Natural killer cell (primary cell): ENCODE measurements around the gene TXNDC11. TPM values are rescaled to one million over a fixed set of nuclear protein-coding genes. Genes with fewer than 3 reads are reported as not detected.

Experiments used
- ATAC-seq, 3 donors: fragments of 150-1000 bp in 2 of 3; fragments of 200-7000 bp in 1 of 3; cut with Tn5 transposase; 1 replicate in 1 of 3; 2 replicates in 2 of 3; pipeline ENCODE4 v1.10.0; 2021; ENCODE audit warnings: mild to moderate bottlenecking in 2 of 3, moderate library complexity in 2 of 3
- DNase-seq, 2 donors: peaks; one replicate each; pipeline versions ENCODE4 v3.0.0 to v3.0.0-alpha.2; 2013 to 2021; ENCODE audit warnings: mixed read lengths in 1 of 2
- H3K27ac ChIP-seq: one replicate; pipeline ENCODE4 v1.5.1; 2013; ENCODE audit warnings: mild to moderate bottlenecking, low read length
- H3K27me3 ChIP-seq: one replicate; pipeline ENCODE4 v1.6.1; 2013; ENCODE audit warnings: low read length; ENCODE audit not compliant: control insufficient read depth, insufficient read depth
- H3K36me3 ChIP-seq: one replicate; pipeline ENCODE4 v1.6.1; 2013; ENCODE audit warnings: low read length; ENCODE audit not compliant: control insufficient read depth, insufficient read depth
- H3K4me1 ChIP-seq: one replicate; pipeline ENCODE4 v1.6.1; 2013; ENCODE audit warnings: low read length; ENCODE audit not compliant: control insufficient read depth, insufficient read depth
- H3K4me3 ChIP-seq: one replicate; pipeline ENCODE4 v1.5.1; 2013; ENCODE audit warnings: low read length
- H3K9me3 ChIP-seq: one replicate; pipeline ENCODE4 v1.6.1; 2013; ENCODE audit warnings: low read length; ENCODE audit not compliant: control insufficient read depth, insufficient read depth
- H3K27ac Mint-ChIP-seq, 2 donors: one replicate each; pipeline ENCODE4 v1.8.0; 2022; ENCODE audit warnings: mild to moderate bottlenecking in 2 of 2, mixed read lengths in 2 of 2, moderate library complexity in 1 of 2
- H3K27me3 Mint-ChIP-seq, 2 donors: one replicate each; pipeline ENCODE4 v1.8.0; 2022; ENCODE audit warnings: low read depth in 2 of 2, mixed read lengths in 2 of 2
- H3K36me3 Mint-ChIP-seq: one replicate; pipeline ENCODE4 v1.8.0; 2022; ENCODE audit warnings: mixed read lengths
- H3K4me1 Mint-ChIP-seq, 2 donors: one replicate each; pipeline ENCODE4 v1.8.0; 2022; ENCODE audit warnings: mixed read lengths in 2 of 2
- H3K4me3 Mint-ChIP-seq: one replicate; pipeline ENCODE4 v1.8.0; 2022; ENCODE audit warnings: mild to moderate bottlenecking, moderate library complexity, mixed read lengths
- H3K9me3 Mint-ChIP-seq, 2 donors: one replicate each; pipeline ENCODE4 v1.8.0; 2022; ENCODE audit warnings: mixed read lengths in 2 of 2
- WGBS: methylation state at CpG from one replicate; pipeline ENCODE4 v1.1.7; 2013; ENCODE audit warnings: missing lambda C conversion rate; ENCODE audit not compliant: insufficient coverage; 5-methylcytosine and 5-hydroxymethylcytosine counted together
- intact Hi-C: fragments of 100-400 bp; cut with micrococcal nuclease; formaldehyde crosslinking; loops from one replicate; pipeline ENCODE4 v1.14.2; 2022
- total RNA-seq, 4 donors: library from RNA; stranded (reverse); fragments of 120-200 nt in 1 of 4; gene quantifications; one replicate each; pipeline versions ENCODE4 v1.2.3 to v1.2.4, GENCODE V29; 2013 to 2022
- TF ChIP-seq, protein P1 (sequence below): fragments of 200-600 bp; IDR thresholded peaks from one replicate; pipeline ENCODE4 v1.8.0; 2022; ENCODE audit warnings: antibody characterized with exemption

TXNDC11 gene
- total RNA-seq, 3 donors from 2014 or later (not counting 1 experiment from before 2014, with no cell fraction given): 63.4 to 99.2 (median 68.9) TPM

DNA sequence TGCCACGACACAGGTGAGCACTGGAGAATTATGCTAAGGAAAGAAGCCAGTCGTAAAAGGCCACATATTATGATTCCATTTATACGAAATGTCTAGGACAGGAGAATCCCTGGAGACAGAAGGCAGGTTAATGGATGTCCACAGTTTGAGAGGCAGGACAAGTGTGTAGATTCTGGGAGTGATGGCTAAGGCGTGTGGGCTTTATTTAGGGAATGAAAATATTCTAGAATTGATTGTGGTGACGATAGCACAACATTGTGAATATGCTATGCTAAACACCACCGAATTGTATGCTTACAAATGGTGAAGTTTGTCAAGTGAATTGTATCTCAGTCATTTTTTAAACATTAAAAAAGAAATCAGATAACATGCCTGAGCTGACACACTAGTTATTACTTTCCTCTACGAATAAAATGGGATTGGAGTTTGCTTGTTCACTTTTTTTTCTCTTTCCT lies 5.3 kb upstream of the TXNDC11 start:
- 89% methylated on average over 6 of the region's 7 CpGs for WGBS
- Histone ChIP-seq H3K27me3 (no peaks in the 10 kb centered on the region), H3K27ac (no peak overlapping the region), H3K4me1 (peaks cover 11% of the 10 kb centered on the region), H3K9me3 (no peaks in the 10 kb centered on the region), H3K4me3 (no peak overlapping the region), H3K36me3 (peaks cover 31% of the 10 kb centered on the region)
- no peak overlapping the region for H3K4me3 Mint-ChIP-seq
- TF ChIP-seq, protein P1, sequence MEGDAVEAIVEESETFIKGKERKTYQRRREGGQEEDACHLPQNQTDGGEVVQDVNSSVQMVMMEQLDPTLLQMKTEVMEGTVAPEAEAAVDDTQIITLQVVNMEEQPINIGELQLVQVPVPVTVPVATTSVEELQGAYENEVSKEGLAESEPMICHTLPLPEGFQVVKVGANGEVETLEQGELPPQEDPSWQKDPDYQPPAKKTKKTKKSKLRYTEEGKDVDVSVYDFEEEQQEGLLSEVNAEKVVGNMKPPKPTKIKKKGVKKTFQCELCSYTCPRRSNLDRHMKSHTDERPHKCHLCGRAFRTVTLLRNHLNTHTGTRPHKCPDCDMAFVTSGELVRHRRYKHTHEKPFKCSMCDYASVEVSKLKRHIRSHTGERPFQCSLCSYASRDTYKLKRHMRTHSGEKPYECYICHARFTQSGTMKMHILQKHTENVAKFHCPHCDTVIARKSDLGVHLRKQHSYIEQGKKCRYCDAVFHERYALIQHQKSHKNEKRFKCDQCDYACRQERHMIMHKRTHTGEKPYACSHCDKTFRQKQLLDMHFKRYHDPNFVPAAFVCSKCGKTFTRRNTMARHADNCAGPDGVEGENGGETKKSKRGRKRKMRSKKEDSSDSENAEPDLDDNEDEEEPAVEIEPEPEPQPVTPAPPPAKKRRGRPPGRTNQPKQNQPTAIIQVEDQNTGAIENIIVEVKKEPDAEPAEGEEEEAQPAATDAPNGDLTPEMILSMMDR: no peak
- H3K9me3 Mint-ChIP-seq: no peaks in the 10 kb centered on the region
- ATAC-seq (no peak), DNase-seq (no peak)
- peaks cover 13 to 14% of the 10 kb centered on the region in 2 donors for H3K4me1 Mint-ChIP-seq
- no peaks in the 10 kb centered on the region for H3K27me3 Mint-ChIP-seq
- peaks cover 12% of the 10 kb centered on the region for H3K36me3 Mint-ChIP-seq
- H3K27ac Mint-ChIP-seq: peak overlapping the region; percentile 47 to 62
- intact Hi-C loops: no loop called here

DNA sequence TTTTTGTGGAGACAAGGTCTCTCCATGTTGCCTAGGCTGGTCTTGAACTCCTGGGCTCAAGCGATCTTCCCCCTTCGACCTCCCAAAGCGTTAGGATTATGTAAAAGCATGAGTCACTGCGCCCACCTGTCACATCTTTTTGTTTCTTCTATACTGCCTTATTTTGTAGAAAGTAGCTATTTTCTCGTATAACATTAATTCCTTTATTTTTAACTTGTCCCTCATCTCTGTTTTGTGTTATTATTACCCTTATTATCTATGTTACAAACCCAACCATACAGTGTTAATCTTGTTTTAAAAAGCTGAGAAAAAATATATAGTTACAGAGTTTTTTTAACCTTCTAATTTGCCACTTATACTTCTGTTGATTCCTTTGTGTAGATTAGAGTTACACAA lies 1.4 kb upstream of the TXNDC11 start:
- WGBS: 87% methylated on average over 3 of the region's 5 CpGs
- intact Hi-C loops: no loop called here

DNA sequence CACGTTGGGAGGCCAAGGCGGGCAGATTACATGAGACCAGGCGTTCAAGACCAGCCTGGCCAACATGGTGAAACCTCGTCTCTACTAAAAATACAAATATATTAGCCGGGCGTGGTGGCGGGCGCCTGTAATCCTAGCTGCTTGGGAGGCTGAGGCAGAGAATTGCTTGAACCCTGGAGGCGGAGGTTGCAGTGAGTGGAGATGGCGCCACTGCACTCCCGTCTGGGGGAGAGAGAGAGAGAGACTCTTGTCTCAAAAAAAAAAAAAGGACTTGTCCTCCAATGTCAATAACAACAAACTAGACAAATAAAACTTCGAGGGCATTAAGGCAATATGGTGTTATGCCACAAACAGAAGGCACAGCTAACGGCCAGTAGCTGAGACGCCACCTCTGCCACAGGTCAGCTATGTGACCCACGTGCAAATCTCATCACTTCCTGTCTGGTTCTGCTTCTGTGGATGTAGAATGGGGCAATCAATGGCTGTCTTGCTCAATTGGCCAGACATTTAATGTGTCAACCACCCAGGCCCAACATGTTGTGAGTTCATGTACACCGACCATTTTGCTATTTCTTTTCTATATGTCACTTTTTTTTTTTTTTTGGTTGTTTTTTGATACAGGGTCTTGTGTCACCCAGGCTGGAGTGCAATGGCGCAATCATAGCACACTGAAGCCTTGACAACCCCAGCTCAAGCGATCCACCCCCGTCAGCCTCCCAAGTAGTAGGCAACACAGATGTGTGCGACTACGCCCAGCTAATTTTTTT lies 834 bp upstream of the TXNDC11 start:
- intact Hi-C loops: no loop called here
- DNase-seq (peak; percentile 59 to 62), ATAC-seq (peak; percentile 32 to 46 (median 36))
- Mint-ChIP-seq H3K27me3 (no peaks in the 10 kb centered on the region), H3K27ac (peak overlapping the region; percentile 92 to 94), H3K4me1 (peaks cover 43 to 46% of the 10 kb centered on the region in 2 donors), H3K36me3 (no peaks in the 10 kb centered on the region), H3K4me3 (peak overlapping the region; percentile 97), H3K9me3 (no peaks in the 10 kb centered on the region)
- H3K36me3 ChIP-seq: no peaks in the 10 kb centered on the region
- H3K9me3 ChIP-seq: no peaks in the 10 kb centered on the region
- TF ChIP-seq, protein P1: no peak
- H3K4me3 ChIP-seq: peak overlapping the region; percentile 52
- H3K27ac ChIP-seq: peak overlapping the region; percentile 89
- H3K4me1 ChIP-seq: peaks cover 33% of the 10 kb centered on the region
- H3K27me3 ChIP-seq: no peaks in the 10 kb centered on the region
- 45% methylated on average over 13 of the region's 21 CpGs for WGBS

More for the DNA sequence above, 1.4 kb upstream of the TXNDC11 start:
- Histone ChIP-seq H3K36me3 (peaks cover under 1% of the 10 kb centered on the region), H3K27ac (peak overlapping the region; percentile 89), H3K4me1 (peaks cover 33% of the 10 kb centered on the region), H3K9me3 (no peaks in the 10 kb centered on the region), H3K4me3 (no peak overlapping the region), H3K27me3 (no peaks in the 10 kb centered on the region)
- Mint-ChIP-seq H3K9me3 (no peaks in the 10 kb centered on the region), H3K4me3 (peak overlapping the region; percentile 97), H3K27ac (peak overlapping the region; percentile 92 to 94), H3K4me1 (peaks cover 41% of the 10 kb centered on the region in 2 donors), H3K36me3 (no peaks in the 10 kb centered on the region), H3K27me3 (no peaks in the 10 kb centered on the region)
- DNase-seq: peak in 1 of 2 donors; percentile 17
- TF ChIP-seq, protein P1: no peak
- ATAC-seq: no peak
